K562 (cell line): ENCODE data around the gene HPF1. TPM values are rescaled to one million over a fixed set of nuclear protein-coding genes. Genes with fewer than 3 reads are reported as not detected.
A peak's percentile ranks its signal among the peaks of the same experiment; 100 is the strongest.

Experiments used
- ATAC-seq: fragments of 200-7000 bp; cut with Tn5 transposase; 3 replicates; pipeline ENCODE4 v1.9.1; 2020; ENCODE audit warnings: moderate library complexity
- BruUV-seq: library from RNA; stranded (reverse); fragments of 400-500 nt; replicated peaks from 2 replicates; lab custom pipeline; 2021; lab: Mats Ljungman, UMichigan
- CTCF ChIA-PET: fragments of 300-600 bp; formaldehyde crosslinking; extraction: SDS; loops from one replicate; lab custom pipeline; 2021; ENCODE audit warnings: low intra/inter-chr PET ratio; lab: Yijun Ruan, JAX
- POLR2A ChIA-PET: fragments of 300-600, 350-650 bp; sonication (Branson Sonifier 250); formaldehyde crosslinking; extraction: SDS; loops from one replicate; lab custom pipeline; 2021; ENCODE audit warnings: antibody characterized with exemption, inconsistent platforms; lab: Yijun Ruan, JAX
- DNase-seq, 4 experiments: peaks; one replicate each; pipeline versions ENCODE4 v3.0.0 to v3.0.0-alpha.2; 2011 to 2018; ENCODE audit warnings: low spot score in 3 of 4, mixed read lengths in 3 of 4; ENCODE audit errors: extremely low read depth in 1 of 4
- FAIRE-seq: peaks from 2 replicates; lab custom pipeline; 2011; peaks lifted over from hg19 to GRCh38; lab: Jason Lieb, UNC
- H2AFZ ChIP-seq: 2 replicates; pipeline ENCODE4 v1.6.0; 2011; ENCODE audit warnings: low read depth, low read length, control low read depth, inconsistent platforms
- H3K27ac ChIP-seq: fragments of 200-600 bp; 3 replicates; pipeline ENCODE4 v1.8.0; 2011; ENCODE audit warnings: low read depth, mild to moderate bottlenecking, control low read depth, inconsistent platforms, low read length, moderate library complexity, mixed read lengths; ENCODE audit errors: extremely low read depth
- H3K27me3 ChIP-seq, 2 experiments: fragments of 300-600 bp in 1 of 2; 2 replicates in 1 of 2; 3 replicates in 1 of 2; pipeline versions ENCODE4 v1.6.0 to v1.8.0; 2011; ENCODE audit warnings: inconsistent platforms in 2 of 2, low read length in 2 of 2, mild to moderate bottlenecking in 1 of 2, mixed read lengths in 1 of 2, moderate library complexity in 1 of 2; ENCODE audit not compliant: control insufficient read depth in 2 of 2, insufficient read depth in 2 of 2
- H3K36me3 ChIP-seq: fragments of 300-600 bp; 3 replicates; pipeline ENCODE4 v1.8.0; 2011; ENCODE audit warnings: mild to moderate bottlenecking, low read length, inconsistent platforms; ENCODE audit not compliant: control insufficient read depth, insufficient read depth
- H3K4me1 ChIP-seq, 2 experiments: fragments of 200-600 bp in 1 of 2; replicated peaks in 1 of 2; 2 replicates in 1 of 2; 3 replicates in 1 of 2; pipeline versions ENCODE4 v1.5.1 to v1.8.0; 2011; ENCODE audit warnings: inconsistent platforms in 2 of 2, low read length in 2 of 2, mild to moderate bottlenecking in 1 of 2, mixed read lengths in 1 of 2, moderate library complexity in 1 of 2; ENCODE audit not compliant: control insufficient read depth in 2 of 2, insufficient read depth in 2 of 2
- H3K4me2 ChIP-seq: 2 replicates; pipeline ENCODE4 v1.6.1; 2011; ENCODE audit warnings: low read length, control low read depth, inconsistent platforms, mixed read lengths; ENCODE audit not compliant: insufficient read depth
- H3K4me3 ChIP-seq: fragments of 200-600 bp; sonication (generic), shearing (Covaris generic); 2 replicates; pipeline ENCODE4 v1.5.1; 2016; ENCODE audit warnings: control low read depth, inconsistent platforms
- H3K79me2 ChIP-seq: fragments of 200-600 bp; 3 replicates; pipeline ENCODE4 v1.8.0; 2011; ENCODE audit warnings: low read length, inconsistent platforms; ENCODE audit not compliant: control insufficient read depth, insufficient read depth
- H3K9ac ChIP-seq, 2 experiments: 2 replicates each; pipeline versions ENCODE4 v1.6.0 to v1.6.1; 2011; ENCODE audit warnings: low read depth in 2 of 2, low read length in 2 of 2, control low read depth in 1 of 2, inconsistent platforms in 1 of 2, mild to moderate bottlenecking in 1 of 2, mixed read lengths in 1 of 2; ENCODE audit not compliant: insufficient read depth in 1 of 2
- H3K9me1 ChIP-seq: one replicate; pipeline ENCODE4 v1.6.0; 2011; ENCODE audit warnings: inconsistent platforms, mild to moderate bottlenecking, low read length, moderate library complexity; ENCODE audit not compliant: control insufficient read depth, insufficient read depth
- H3K9me3 ChIP-seq: replicated peaks from 2 replicates; pipeline ENCODE4 v1.5.1; 2011; ENCODE audit warnings: low read depth, low read length, inconsistent platforms; ENCODE audit not compliant: control insufficient read depth, insufficient read depth
- H4K20me1 ChIP-seq: replicated peaks from 2 replicates; pipeline ENCODE4 v1.6.1; 2011; ENCODE audit warnings: low read length, inconsistent platforms, mixed read lengths; ENCODE audit not compliant: control insufficient read depth, insufficient read depth
- ATF3 ChIP-seq, 2 experiments: fragments of 450-650 bp in 1 of 2; sonication (generic) in 1 of 2; formaldehyde crosslinking in 1 of 2; IDR thresholded peaks in 1 of 2; conservative IDR thresholded peaks in 1 of 2; 2 replicates each; pipeline versions ENCODE4 v1.6.1 to v1.8.1; 2016 to 2023; ENCODE audit warnings: mild to moderate bottlenecking in 2 of 2, moderate library complexity in 2 of 2, inconsistent platforms in 1 of 2, missing genetic modification reagents in 1 of 2
- CEBPG ChIP-seq, 3 experiments: fragments of 200-800 bp in 1 of 3; sonication (Bioruptor generic) in 1 of 3; sonication (generic) in 1 of 3; formaldehyde crosslinking in 1 of 3; IDR thresholded peaks in 2 of 3; conservative IDR thresholded peaks in 1 of 3; 2 replicates each; pipeline versions ENCODE4 v1.6.1 to v1.8.0; 2016 to 2022; ENCODE audit warnings: missing compliant biosample characterization in 2 of 3, missing genetic modification characterization in 2 of 3, mild to moderate bottlenecking in 1 of 3, missing genetic modification reagents in 1 of 3
- JUNB ChIP-seq: fragments of 450-650 bp; formaldehyde crosslinking; conservative IDR thresholded peaks from 2 replicates; pipeline ENCODE4 v1.4.0; 2020; ENCODE audit warnings: mild to moderate bottlenecking
- MCM3 ChIP-seq: fragments of 450-650 bp; IDR thresholded peaks from 2 replicates; pipeline ENCODE4 v1.6.1; 2016
- MXI1 ChIP-seq: IDR thresholded peaks from 2 replicates; pipeline ENCODE4 v1.6.1; 2011; ENCODE audit warnings: low read depth, mild to moderate bottlenecking, improper control_type of control experiment, low read length
- TARDBP ChIP-seq: fragments of 450-650 bp; IDR thresholded peaks from 2 replicates; pipeline ENCODE4 v1.6.1; 2016
- ZNF121 ChIP-seq: sonication (generic); formaldehyde crosslinking; conservative IDR thresholded peaks from 2 replicates; pipeline ENCODE4 v1.8.0; 2022; ENCODE audit warnings: missing genetic modification reagents
- ZNF436 ChIP-seq: fragments of 250-450, 450-650 bp; sonication (Bioruptor Pico); formaldehyde crosslinking; IDR thresholded peaks from 2 replicates; pipeline ENCODE4 v1.7.0; 2020; ENCODE audit warnings: mild to moderate bottlenecking
- ZNF449 ChIP-seq: fragments of 250-450 bp; sonication (Bioruptor Pico); IDR thresholded peaks from 2 replicates; pipeline ENCODE4 v1.8.0; 2022; ENCODE audit warnings: moderate library complexity, mild to moderate bottlenecking, inconsistent platforms
- ZNF561 ChIP-seq: fragments of 450-650 bp; formaldehyde crosslinking; conservative IDR thresholded peaks from 2 replicates; pipeline ENCODE4 v1.4.0; 2020; ENCODE audit warnings: mild to moderate bottlenecking, moderate library complexity
- WGBS: fragments of 100-300 bp; shearing (Covaris generic); methylation state at CpG from one replicate; pipeline ENCODE4 v1.1.6; 2016; ENCODE audit warnings: low coverage, mixed read lengths; ENCODE audit not compliant: insufficient coverage; ENCODE audit errors: missing lambda C conversion rate; 5-methylcytosine and 5-hydroxymethylcytosine counted together
- in situ Hi-C: fragments of 300-500 bp; cut with MboI; formaldehyde crosslinking; loops from 4 replicates; pipeline ENCODE4 v1.15.0; 2018; ENCODE audit warnings: inconsistent platforms, mixed read lengths
- intact Hi-C: fragments of 100-400 bp; cut with micrococcal nuclease; formaldehyde crosslinking; loops from 2 replicates; pipeline ENCODE4 v1.14.2; 2022
- polyA plus RNA-seq, 8 experiments: library from polyadenylated mRNA; depleted of rRNA in 4 of 8; stranded (reverse) in 5 of 8; unstranded in 3 of 8; fragments of >200 nt; fragmentation: Nextera tagmentation in 2 of 8; fragmentation: Illumina TruSeq in 1 of 8; extraction: Ambion mirVana in 2 of 8; extraction: Trizol in 1 of 8; gene quantifications; 2 replicates each; pipeline versions ENCODE4 v1.2.1 to v1.2.3, GENCODE V29; 2011 to 2014; ENCODE audit warnings: inconsistent platforms in 1 of 8, missing spikeins in 1 of 8
- total RNA-seq, 7 experiments: library from RNA; depleted of rRNA in 6 of 7; stranded (reverse); fragments of >200 nt in 6 of 7; fragmentation: Illumina TruSeq in 2 of 7; extraction: Trizol in 2 of 7; gene quantifications; 2 replicates each; pipeline versions ENCODE4 v1.2.1 to v1.2.3, GENCODE V29; 2011 to 2021; ENCODE audit warnings: low replicate concordance in 1 of 7

HPF1 gene
- total and polyA plus RNA-seq, 9 of the 15 experiments (the other 6 are each of a cell fraction or from before 2014, with no cell fraction given), result 21.2 to 89.4 (median 35.2) TPM

- Histone ChIP-seq H3K79me2 (0 out of 3 replicates have a peak, but pooled peaks cover 2% of the 10 kb centered on the region), H3K4me2 (no peak overlapping the region), H3K4me3 (no peak overlapping the region), H3K27ac (no peak overlapping the region), H2AFZ (no peak overlapping the region), H3K9me3 (no peaks in the 10 kb centered on the region), H3K27me3 (no peaks in the 10 kb centered on the region), H3K9me1 (no peaks in the 10 kb centered on the region), H4K20me1 (no peaks in the 10 kb centered on the region), H3K9ac (no peak overlapping the region), H3K4me1 (no peaks in the 10 kb centered on the region), H3K36me3 (peaks cover 65% of the 10 kb centered on the region)
- no peak for ATAC-seq
- POLR2A ChIA-PET, result interaction anchor here (1.3 kb wide), 1 partner anchor 9 kb away, joined by 3 read pairs; no protein-coding TSS in a partner anchor
- in situ Hi-C loops (no loop called here), intact Hi-C loops (no loop called here)
- FAIRE-seq, result no peak
- no TSS peak for BruUV-seq
- CTCF ChIA-PET, result no interaction called here
- WGBS, result 95% methylated on average over 1 of the region's 1 CpG
- DNase-seq, result no peak
- TF ChIP-seq ZNF436 (CRISPR knock-in tag) (no peak), ZNF121 (CRISPR knock-in tag) (no peak), MCM3 (no peak), ZNF449 (CRISPR knock-in tag) (no peak), MXI1 (no peak), ATF3 (IDR thresholded peaks at IDR 0.05) (peak; percentile 45; the same call in 1 of the 2 replicates), ATF3 (CRISPR knock-in tag; conservative IDR thresholded peaks at IDR 0.05) (no peak), TARDBP (no peak), JUNB (CRISPR knock-in tag) (no peak), ZNF561 (no peak), CEBPG (CRISPR knock-in tag; IDR thresholded peaks at IDR 0.05) (no peak), CEBPG (tag; conservative IDR thresholded peaks at IDR 0.05 in 1 of 2, IDR thresholded peaks at IDR 0.05 in 1 of 2) (0 out of 4 replicates have a peak, but pooled peaks of 1 of the 2 experiments have one; percentile 13)
- TF ChIP-seq, all 486 proteins: peak for 2
Observed at GRCh38 chr4:169689681-169690080, 68.1 kb downstream of the HPF1 start.
